Measurements from ENCODE around the gene MST1.

The MST1 gene

DNA sequence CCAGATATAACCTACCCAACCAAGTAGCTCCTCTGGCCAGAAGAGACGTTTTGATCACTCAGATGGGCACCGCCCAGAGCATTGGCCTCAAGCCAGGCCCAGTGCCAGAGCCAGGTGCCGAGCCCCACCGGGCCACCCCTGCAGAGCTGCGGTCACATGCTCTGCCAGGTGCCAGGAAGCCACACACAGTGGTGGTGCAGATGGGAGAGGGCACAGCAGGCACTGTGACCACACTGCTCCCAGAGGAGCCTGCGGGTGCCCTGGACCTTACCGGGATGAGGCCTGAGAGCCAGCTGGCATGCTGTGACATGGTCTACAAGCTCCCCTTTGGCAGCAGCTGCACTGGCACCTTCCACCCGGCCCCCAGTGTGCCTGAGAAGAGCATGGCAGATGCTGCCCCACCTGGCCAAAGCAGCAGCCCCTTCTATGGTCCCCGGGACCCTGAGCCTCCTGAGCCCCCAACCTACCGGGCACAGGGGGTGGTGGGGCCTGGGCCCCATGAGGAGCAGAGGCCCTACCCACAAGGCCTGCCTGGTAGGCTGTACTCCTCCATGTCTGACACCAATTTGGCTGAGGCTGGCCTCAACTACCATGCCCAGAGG is 34.2 kb downstream of the MST1 start:
- DNase-seq, result no peak

DNA sequence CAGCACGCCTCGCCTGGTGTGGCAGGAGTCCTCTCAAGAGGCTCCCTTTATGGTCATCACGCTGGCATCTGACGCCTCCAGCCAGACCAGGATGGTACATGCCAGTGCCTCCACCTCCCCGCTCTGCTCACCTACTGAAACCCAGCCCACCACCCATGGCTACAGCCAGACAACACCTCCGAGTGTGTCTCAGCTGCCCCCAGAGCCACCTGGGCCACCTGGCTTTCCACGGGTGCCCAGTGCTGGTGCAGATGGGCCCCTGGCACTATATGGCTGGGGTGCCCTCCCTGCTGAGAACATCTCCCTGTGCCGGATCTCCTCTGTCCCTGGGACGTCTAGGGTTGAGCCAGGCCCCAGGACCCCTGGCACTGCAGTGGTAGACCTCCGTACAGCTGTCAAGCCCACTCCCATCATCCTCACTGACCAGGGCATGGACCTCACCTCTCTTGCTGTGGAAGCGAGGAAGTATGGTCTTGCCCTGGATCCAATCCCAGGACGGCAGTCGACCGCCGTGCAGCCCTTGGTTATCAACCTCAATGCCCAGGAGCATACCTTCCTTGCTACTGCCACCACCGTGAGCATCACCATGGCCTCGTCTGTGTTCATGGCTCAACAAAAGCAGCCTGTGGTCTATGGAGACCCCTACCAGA is 35.0 kb downstream of the MST1 start:
- no peak for DNase-seq

DNA sequence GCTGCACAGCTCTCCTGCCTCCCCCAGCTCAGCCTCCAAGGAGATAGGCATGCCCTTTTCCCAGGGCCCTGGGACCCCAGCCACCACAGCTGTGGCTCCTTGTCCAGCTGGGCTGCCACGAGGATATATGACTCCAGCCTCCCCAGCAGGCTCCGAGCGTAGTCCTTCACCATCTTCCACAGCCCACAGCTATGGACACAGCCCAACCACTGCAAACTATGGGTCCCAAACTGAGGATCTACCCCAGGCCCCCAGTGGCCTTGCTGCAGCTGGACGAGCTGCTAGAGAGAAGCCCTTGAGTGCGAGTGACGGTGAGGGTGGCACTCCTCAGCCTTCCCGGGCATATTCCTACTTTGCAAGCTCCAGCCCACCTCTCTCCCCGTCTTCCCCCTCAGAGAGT is 35.7 kb downstream of the MST1 start:
- no peak for DNase-seq

DNA sequence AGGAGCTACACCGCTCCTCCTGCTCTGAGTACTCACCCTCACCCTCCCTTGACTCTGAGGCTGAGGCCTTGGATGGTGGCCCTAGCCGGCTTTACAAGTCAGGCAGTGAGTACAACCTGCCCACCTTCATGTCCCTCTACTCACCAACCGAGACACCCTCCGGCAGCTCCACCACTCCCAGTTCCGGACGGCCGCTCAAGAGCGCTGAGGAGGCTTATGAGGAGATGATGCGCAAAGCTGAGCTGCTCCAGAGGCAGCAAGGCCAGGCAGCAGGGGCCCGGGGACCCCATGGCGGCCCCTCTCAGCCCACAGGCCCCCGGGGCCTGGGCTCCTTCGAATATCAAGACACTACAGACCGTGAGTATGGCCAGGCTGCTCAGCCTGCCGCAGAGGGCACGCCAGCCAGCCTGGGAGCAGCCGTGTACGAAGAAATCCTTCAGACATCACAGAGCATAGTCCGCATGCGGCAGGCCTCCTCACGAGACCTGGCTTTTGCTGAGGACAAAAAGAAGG is 36.3 kb downstream of the MST1 start:
- no peak for DNase-seq

DNA sequence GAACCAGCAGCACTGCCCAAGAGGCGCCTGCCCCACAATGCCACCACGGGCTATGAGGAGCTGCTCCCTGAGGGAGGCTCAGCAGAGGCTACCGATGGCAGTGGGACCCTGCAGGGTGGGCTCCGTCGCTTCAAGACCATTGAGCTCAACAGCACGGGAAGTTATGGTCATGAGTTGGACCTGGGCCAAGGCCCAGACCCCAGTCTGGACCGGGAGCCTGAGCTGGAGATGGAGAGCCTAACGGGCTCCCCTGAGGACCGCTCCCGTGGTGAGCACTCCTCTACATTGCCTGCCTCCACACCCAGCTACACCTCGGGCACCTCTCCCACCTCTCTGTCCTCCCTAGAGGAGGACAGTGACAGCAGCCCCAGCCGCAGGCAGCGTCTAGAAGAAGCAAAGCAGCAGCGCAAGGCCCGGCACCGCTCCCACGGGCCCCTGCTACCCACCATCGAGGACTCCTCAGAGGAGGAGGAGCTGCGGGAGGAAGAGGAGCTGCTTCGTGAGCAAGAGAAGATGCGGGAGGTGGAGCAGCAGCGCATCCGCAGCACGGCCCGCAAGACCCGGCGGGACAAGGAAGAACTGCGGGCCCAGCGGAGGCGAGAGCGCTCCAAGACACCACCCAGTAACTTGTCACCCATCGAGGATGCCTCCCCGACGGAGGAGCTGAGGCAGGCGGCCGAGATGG is 36.9 kb downstream of the MST1 start:
- DNase-seq, result no peak

DNA sequence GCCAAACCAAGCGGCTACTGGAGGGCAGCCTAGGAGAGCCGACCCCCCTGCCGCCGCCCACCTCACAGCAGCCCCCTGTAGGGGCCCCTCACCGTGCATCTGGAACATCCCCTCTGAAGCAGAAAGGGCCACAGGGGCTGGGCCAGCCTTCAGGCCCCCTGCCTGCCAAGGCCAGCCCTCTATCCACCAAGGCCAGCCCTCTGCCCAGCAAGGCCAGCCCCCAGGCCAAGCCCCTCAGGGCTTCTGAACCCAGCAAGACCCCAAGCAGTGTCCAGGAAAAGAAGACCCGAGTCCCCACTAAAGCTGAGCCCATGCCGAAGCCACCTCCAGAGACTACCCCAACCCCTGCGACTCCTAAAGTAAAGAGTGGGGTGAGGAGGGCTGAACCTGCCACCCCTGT is 38.6 kb downstream of the MST1 start:
- DNase-seq, result no peak

DNA sequence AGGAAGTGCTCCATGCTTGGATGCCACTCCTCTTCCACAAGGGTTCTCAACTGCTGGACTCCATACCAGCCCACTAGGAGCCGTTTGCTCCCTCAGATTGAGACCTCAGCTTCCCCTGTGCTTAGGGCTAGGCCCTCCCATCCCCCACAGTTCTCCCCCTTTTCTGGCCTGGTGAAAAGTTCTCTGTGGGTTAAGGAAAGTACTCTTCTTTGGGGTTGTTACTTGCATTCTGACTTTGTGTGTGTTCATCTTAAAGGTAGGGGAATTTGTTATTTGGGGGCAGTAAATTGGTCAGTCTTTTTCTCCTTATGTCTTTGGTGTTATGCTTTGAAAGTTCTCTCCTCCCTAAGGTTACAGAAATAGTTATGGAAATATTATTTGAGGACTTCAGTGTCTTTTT is 39.1 kb downstream of the MST1 start:
- no peak for DNase-seq

DNA sequence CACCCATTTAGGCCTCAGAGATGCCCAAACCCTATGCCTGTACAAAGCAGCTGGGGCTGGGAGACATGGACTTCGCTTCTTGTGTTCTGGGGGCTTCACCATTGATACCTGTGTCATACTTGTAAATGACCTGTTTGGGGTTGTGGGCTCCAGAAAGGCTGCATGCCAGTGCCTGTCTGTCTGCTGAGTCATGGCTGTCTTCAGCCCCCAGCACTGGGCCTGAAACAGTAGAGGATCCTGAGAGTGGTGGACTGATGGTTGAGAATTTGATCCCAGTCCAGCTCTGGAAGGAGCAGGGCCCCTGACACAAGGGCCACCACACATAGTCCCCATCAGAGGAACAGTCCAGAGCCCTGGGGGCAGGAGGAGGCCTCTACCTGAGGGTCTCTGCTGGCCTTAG is 39.7 kb downstream of the MST1 start:
- DNase-seq, result no peak

DNA sequence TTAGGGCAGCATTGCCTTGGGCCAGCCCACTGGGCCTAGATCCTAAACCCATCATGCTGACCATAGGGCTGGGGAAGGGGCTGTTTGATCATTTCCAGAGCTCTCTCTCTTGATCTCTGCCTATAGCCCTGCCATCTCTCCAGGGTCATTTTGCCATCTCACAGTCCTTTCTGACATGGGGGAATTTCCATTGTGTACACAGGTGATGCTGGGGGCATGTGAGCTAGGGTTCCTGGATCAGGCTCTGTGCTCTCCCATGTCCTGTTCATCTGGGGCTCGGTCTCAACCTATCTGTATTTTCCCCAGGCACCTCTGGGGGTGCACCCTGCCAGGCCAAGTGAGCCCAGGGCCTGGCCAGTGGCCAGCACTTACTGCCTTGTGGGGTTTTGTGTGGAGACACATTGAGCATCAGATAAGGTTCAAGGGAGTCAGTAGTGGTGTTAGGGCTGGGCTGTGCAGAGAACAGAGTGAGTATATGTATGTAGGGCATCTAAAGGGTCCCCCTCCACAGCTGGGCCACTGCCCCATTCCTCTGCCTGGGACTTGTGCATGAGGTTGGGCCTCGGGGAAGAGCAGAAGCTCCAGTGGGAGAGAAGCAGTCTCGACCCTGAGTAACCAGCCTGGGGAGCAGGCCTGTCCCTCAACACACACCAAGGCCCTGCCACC is 40.8 kb downstream of the MST1 start:
- no peak for DNase-seq

DNA sequence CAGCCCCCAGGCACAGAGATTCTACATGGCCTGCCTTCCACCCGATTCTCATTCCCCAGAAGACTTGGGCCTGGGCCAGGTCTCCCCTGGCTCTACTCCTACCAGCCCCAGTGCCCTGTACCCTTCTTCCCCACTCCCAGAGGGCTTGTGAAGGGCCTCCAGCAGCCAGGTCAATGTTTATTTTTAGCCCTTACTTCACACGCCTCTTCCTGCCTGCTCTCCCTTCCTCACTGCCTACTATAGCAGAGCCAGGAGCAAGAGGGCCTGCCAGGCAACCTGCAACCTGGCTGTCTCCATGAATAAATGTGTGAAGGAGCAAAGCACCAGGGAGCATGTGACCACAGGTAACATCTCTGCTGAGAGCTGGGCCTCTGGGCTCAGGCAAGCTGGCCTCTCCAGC is 41.5 kb downstream of the MST1 start:
- DNase-seq, result no peak

DNA sequence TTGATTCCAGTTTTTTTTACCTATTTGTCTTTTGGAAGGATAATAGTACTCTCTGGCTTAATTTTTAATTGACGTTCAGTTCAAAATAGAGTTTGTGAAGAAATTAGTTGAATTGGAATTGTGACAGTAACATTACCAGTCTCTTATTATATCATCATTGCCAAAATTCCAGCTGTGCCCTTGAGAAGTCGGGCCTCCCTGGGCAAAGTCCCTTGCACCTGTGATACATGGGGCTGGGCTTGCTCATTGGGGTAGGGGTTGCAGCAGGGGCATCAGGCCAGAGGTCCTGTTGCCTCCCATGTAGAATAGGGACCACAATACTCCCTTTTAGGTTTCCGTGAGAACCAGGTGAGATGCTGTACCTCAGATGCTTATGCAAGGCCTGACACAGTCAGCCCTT is 43.0 kb downstream of the MST1 start:
- no peak for DNase-seq

DNA sequence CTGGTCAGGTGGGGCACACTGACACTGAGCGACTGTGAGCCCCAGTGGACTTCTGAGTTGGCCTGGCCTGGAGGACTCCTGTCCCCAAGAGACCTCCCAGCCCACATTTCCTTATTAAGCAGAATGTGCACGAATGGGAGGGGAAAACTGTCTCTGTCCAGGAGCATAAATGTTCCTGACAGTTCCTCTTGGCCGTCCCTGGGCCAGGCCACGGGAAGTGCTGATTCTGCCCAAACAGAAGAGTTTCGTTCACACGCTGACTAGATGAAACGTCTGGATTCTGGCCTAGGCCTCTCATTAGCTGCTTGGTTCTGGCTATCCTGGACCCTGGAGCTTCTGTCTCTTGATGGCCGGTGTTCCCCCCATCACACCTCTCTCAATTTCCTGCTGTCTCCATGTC is 44.6 kb downstream of the MST1 start:
- DNase-seq, result no peak

DNA sequence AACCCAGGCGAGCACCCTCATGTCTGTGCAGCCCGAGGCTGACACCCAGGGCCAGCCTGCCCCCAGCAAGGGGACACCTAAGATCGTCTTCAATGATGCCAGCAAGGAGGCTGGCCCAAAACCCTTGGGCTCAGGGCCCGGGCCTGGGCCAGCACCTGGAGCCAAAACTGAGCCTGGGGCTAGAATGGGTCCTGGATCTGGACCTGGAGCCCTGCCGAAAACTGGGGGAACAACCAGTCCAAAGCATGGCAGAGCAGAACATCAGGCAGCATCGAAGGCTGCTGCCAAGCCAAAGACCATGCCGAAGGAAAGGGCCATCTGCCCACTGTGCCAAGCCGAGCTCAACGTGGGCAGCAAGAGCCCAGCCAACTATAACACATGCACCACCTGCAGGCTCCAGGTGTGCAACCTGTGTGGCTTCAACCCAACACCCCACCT is 46.5 kb downstream of the MST1 start:
- no peak for DNase-seq

DNA sequence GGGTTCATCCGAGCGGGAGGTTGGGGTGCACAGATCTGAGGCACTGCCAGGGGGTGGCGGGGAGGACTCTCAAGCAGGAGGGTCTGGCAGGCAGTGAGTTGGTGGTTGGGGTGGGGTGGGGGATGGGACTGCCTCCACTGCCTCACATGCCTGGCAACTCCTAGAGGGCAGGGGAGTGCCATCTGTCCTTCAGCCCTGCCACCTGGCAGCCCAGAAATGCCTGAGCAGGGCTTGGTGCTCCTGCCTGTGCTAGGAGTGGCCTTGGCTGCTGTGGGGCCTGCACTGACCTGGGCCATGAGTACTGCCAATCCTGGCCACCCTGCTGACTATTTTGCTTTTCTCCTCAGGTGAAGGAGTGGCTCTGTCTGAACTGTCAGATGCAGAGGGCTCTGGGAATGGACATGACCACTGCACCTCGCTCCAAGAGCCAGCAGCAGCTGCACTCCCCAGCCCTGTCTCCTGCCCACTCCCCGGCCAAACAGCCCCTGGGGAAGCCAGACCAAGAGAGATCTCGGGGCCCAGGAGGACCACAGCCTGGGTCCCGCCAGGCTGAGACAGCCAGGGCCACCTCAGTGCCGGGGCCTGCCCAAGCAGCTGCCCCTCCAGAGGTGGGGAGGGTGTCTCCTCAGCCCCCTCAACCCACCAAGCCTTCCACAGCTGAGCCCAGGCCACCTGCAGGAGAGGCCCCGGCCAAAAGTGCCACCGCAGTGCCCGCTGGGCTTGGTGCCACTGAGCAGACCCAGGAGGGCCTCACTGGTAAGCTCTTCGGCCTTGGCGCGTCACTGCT is 47.2 kb downstream of the MST1 start:
- no peak for DNase-seq

DNA sequence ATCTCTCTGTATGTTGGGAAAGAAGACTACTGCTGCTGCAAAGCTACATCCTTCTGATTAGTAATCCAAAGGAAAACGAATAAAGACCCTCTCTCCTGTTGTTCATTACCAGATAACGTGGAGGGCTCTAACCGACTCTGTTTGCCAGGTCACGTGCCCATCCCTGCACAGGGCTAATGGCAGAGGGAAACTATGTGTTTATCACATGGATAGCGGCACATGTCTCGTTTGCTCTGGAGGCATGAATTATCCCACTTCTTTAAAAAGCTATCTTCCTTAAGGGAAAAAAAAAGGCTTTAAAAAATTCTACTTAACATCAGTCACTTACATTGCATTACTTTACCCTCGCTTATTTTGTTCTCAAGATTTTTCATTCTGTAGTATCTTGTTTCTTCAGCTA is 48.0 kb downstream of the MST1 start:
- no peak for DNase-seq

DNA sequence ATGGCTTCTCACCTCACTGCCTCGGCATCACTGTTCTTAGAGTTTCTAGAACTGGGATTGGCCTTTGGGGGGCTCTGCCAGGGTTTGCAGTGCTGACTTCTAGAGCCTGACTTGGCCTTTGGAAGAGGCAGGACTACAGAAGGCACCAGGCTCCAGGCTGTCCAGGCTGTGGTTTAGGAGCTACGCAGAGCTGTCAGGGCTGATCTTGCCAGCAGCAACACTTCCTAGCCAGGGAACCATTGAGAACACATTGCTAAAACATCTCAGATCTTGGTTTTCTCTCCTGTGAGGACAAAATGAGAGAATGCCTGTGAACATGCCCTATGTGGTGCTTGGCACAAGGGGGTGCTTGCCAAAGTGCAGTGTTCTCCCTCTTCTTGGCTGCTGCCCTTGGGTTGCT is 49.7 kb downstream of the MST1 start:
- no peak for DNase-seq

DNA sequence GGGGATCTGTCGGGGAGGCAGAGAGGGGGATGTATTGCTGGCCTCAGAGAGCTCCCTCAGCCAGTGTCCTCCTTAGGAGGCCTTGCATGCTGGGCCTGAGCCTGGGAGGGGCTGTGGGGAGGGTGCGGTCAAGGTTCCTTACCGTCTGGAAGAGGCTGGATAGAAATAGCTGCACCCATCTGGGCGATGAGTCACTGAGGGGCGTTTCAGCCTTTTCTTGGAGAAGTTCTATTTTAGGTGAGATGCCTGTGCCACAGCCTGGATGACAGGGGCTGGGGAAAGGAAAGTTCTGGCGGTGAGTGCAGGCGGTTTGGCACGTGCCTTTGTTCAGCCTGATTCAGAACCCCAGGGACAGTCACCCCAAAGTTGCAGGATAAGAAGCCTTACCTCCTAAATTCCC is 50.8 kb downstream of the MST1 start:
- no peak for DNase-seq

DNA sequence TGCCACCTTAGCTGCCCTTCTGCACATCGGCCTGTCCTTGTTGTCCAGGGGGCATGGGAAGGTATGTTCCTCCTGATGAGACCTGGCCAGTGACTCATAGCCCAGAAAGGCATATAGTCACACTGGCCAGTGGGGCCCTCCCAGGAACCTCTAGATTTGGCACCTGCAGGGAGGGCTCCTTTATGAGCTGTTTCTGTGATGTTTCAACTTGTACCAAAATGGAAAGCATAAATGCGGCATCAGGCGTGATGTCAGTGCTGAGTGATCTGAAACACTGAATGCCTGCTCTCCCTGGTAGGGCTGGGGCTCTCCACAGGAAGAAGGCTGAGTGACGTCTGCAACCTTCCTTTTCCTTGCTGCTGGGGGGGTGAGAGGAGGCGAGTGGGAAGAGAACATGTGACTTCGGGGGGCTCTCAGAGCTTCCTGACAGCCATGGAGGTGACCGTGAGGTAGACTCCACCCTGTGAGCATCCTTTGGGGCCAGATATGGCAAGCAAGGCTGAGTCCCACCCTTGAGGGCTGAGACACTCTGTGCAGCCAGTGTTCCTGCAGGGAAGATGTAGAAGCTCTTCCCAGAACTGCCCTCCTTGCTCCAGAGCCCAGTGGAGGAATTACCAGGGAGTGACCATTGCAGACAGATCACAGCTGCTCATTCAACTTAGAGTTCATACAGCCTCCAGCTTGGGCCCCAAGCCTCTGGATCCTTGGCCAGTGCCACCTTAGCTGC is 52.2 kb downstream of the MST1 start:
- no peak for DNase-seq

DNA sequence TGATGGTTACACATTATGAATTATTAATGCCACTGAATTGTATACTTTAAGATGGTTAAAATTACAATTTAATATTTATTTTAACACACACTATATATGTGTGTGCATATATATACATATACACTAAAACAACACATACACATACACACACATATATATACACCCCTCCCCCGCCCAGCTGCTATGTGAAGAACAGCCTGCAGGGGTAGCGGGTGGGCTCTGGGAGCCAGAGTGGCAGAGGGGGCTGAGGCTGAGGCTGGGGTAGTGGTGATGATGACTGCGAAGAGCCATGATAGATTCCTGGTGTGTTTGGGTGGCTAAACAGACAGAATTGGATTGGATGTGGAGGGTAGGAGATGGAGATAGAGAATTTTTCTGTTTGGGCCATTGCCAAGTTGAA is 54.5 kb downstream of the MST1 start:
- DNase-seq, result no peak
